GM23248 (cell line): ENCODE measurements around the gene CA11.

Experiments used
- EZH2 ChIP-seq: fragments of 200-600 bp; sonication (generic); IDR thresholded peaks from 2 replicates; pipeline ENCODE4 v1.6.1; 2018; ENCODE audit warnings: antibody characterized with exemption, mild to moderate bottlenecking; ENCODE audit not compliant: insufficient read depth, poor library complexity, severe bottlenecking
- EZH2phosphoT487 ChIP-seq: fragments of 200-600 bp; sonication (generic); IDR thresholded peaks from 2 replicates; pipeline ENCODE4 v1.6.1; 2018; ENCODE audit warnings: antibody characterized with exemption, moderate library complexity, mild to moderate bottlenecking, low read depth; ENCODE audit not compliant: insufficient read depth

DNA sequence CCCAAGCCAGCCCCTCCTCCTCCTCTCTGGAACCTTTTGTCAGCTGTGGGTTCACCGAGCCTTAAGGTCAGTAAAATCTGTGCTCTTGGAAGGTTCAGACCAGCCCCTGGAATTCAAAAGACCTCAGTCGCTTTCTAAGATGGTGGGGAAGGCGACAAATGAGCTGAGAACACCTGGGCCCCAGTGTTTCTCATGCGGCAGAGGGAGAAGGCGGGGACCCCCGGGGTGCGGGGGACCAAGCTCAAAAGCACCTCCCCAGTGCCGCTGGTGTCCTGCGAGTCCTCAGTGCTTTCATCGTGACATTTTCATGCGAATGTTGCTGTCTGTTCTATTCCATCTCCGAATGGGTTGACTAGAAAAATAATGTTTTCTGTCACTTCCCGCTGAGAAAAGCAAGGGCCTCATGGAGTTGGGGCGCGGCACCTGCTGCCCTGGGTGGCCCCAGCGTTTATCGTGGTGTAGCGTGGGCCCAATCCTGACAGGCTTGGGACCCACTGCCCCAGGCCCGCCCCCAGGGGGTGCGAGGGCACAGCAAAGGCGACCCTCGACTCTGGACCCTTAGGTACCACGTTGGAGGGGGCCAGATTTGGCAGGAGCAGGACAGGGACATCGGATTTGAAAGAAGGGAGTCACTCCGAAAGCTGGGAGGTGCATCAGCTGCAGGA, 27.6 kb upstream of the CA11 start:
- TF ChIP-seq EZH2 (no peak), EZH2phosphoT487 (no peak)
